PC-3 (cell line): ENCODE measurements around the gene PRKAR1B. TPM values are rescaled to one million over a fixed set of nuclear protein-coding genes. Genes with fewer than 3 reads are reported as not detected.

Experiments used
- ATAC-seq: fragments of 200-7000 bp; cut with Tn5 transposase; 2 replicates; pipeline ENCODE4 v1.9.1; 2020; ENCODE audit warnings: mild to moderate bottlenecking, moderate library complexity
- BruUV-seq: library from RNA; stranded (reverse); fragments of 400-500 nt; replicated peaks from 2 replicates; lab custom pipeline; 2021; lab: Mats Ljungman, UMichigan
- CTCF ChIA-PET: fragments of 300-600 bp; sonication (Branson Sonifier 250); formaldehyde crosslinking; loops from one replicate; lab custom pipeline; 2022; ENCODE audit warnings: antibody characterized with exemption; lab: Charles Lee
- POLR2A ChIA-PET: fragments of 300-600 bp; sonication (Branson Sonifier 250); formaldehyde crosslinking; loops from one replicate; lab custom pipeline; 2022; ENCODE audit warnings: antibody characterized with exemption; ENCODE audit not compliant: unreplicated experiment; lab: Charles Lee
- DNase-seq: peaks from one replicate; pipeline ENCODE4 v3.0.0-alpha.2; 2015
- H2AFZ ChIP-seq: fragments of 300-600 bp; sonication (generic); 2 replicates; pipeline ENCODE4 v1.6.0; 2016; ENCODE audit warnings: antibody characterized with exemption, low read length
- H3F3A ChIP-seq: fragments of 300-600 bp; sonication (generic); one replicate; pipeline ENCODE4 v1.6.0; 2017; ENCODE audit warnings: antibody characterized with exemption, low read length, control low read depth, mild to moderate bottlenecking; ENCODE audit not compliant: unreplicated experiment
- H3K27ac ChIP-seq: fragments of 300-600 bp; sonication (generic); 2 replicates; pipeline ENCODE4 v1.5.1; 2016; ENCODE audit warnings: mild to moderate bottlenecking, low read length
- H3K27me3 ChIP-seq: fragments of 300-600 bp; sonication (generic); 2 replicates; pipeline ENCODE4 v1.6.1; 2016; ENCODE audit warnings: low read length, mixed read lengths
- H3K36me3 ChIP-seq: fragments of 300-600 bp; sonication (generic); 2 replicates; pipeline ENCODE4 v1.6.1; 2016; ENCODE audit warnings: low read depth, mixed run types, low read length, mixed read lengths
- H3K4me1 ChIP-seq: fragments of 300-600 bp; sonication (generic); 2 replicates; pipeline ENCODE4 v1.5.1; 2016; ENCODE audit warnings: low read length; ENCODE audit not compliant: insufficient read depth
- H3K4me2 ChIP-seq: fragments of 300-600 bp; sonication (generic); 2 replicates; pipeline ENCODE4 v1.6.0; 2016; ENCODE audit warnings: low read length
- H3K4me3 ChIP-seq: fragments of 300-600 bp; sonication (generic); 2 replicates; pipeline ENCODE4 v1.5.1; 2016; ENCODE audit warnings: mild to moderate bottlenecking, low read length, mixed read lengths
- H3K79me2 ChIP-seq: fragments of 300-600 bp; sonication (generic); 2 replicates; pipeline ENCODE4 v1.6.1; 2017; ENCODE audit warnings: low read length, mixed read lengths
- H3K9ac ChIP-seq: fragments of 300-600 bp; sonication (generic); 2 replicates; pipeline ENCODE4 v1.6.0; 2016; ENCODE audit warnings: mild to moderate bottlenecking, low read length
- H3K9me2 ChIP-seq: fragments of 300-600 bp; sonication (generic); replicated peaks from 2 replicates; pipeline ENCODE4 v1.6.1; 2016; ENCODE audit warnings: mixed run types, low read length, mixed read lengths
- H3K9me3 ChIP-seq: fragments of 300-600 bp; sonication (generic); 2 replicates; pipeline ENCODE4 v1.6.1; 2016; ENCODE audit warnings: low read length, mixed read lengths
- H4K20me1 ChIP-seq: fragments of 300-600 bp; sonication (generic); 2 replicates; pipeline ENCODE4 v1.6.1; 2016; ENCODE audit warnings: low read length, mixed read lengths
- EZH2 ChIP-seq: fragments of 300-600 bp; sonication (generic); IDR thresholded peaks from one replicate; pipeline ENCODE4 v1.6.1; 2017; ENCODE audit warnings: antibody characterized with exemption, mild to moderate bottlenecking, low read length; ENCODE audit not compliant: unreplicated experiment
- EZH2phosphoT487 ChIP-seq: fragments of 300-600 bp; sonication (generic); IDR thresholded peaks from 2 replicates; pipeline ENCODE4 v1.6.1; 2018; ENCODE audit warnings: mild to moderate bottlenecking, antibody characterized with exemption, low read length, borderline replicate concordance
- intact Hi-C: fragments of 100-400 bp; cut with micrococcal nuclease; formaldehyde crosslinking; loops from 2 replicates; pipeline ENCODE4 v1.9.0; 2023
- total RNA-seq: library from RNA; depleted of rRNA; stranded (reverse); fragments of >200 nt; gene quantifications from 2 replicates; pipeline ENCODE4 v1.2.3, GENCODE V29; 2014
- TF ChIP-seq, protein P1 (sequence below): fragments of 300-600 bp; sonication (generic); conservative IDR thresholded peaks from 2 replicates; pipeline ENCODE4 v1.5.1; 2017; ENCODE audit warnings: antibody characterized with exemption, low read depth, mild to moderate bottlenecking, low read length

Gene PRKAR1B
- total RNA-seq, 1 experiment from 2014 or later: 15.6 TPM

DNA sequence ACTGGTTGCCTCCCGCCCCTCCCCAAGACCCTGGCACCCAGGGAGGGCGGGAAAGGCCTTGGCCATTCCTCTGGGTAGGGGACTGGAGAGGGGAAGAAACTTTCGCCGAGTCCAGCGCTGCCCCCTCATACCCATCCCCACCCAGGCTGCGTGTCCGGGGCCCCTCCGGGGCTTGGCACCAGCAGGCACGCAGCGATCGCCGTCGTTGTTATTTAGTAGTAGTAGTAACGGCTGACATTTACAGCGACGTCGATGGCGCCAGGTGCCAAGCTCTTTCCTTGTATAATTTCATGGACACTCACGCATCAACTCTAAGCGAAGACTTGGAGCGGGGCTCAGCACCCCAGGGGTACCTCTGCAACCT lies 204.1 kb downstream of the PRKAR1B start:
- ATAC-seq (no peak), DNase-seq (no peak)
- peaks cover 9% of the 10 kb centered on the region for H3K79me2 ChIP-seq
- H3K4me3 ChIP-seq: peak overlapping the region; percentile 69; the same call in 1 of the 2 replicates
- H4K20me1 ChIP-seq: no peaks in the 10 kb centered on the region
- BruUV-seq: no TSS peak
- H3K27ac ChIP-seq: no peak overlapping the region
- H3K4me2 ChIP-seq: peak overlapping the region; percentile 85
- intact Hi-C loops: loop anchor here (5.0 to 10.0 kb wide), 2 partner anchors 99 to 352 kb away; partner anchors contain the start of gene GET4
- TF ChIP-seq EZH2: no peak
- no peak for TF ChIP-seq EZH2phosphoT487
- TF ChIP-seq, protein P1, sequence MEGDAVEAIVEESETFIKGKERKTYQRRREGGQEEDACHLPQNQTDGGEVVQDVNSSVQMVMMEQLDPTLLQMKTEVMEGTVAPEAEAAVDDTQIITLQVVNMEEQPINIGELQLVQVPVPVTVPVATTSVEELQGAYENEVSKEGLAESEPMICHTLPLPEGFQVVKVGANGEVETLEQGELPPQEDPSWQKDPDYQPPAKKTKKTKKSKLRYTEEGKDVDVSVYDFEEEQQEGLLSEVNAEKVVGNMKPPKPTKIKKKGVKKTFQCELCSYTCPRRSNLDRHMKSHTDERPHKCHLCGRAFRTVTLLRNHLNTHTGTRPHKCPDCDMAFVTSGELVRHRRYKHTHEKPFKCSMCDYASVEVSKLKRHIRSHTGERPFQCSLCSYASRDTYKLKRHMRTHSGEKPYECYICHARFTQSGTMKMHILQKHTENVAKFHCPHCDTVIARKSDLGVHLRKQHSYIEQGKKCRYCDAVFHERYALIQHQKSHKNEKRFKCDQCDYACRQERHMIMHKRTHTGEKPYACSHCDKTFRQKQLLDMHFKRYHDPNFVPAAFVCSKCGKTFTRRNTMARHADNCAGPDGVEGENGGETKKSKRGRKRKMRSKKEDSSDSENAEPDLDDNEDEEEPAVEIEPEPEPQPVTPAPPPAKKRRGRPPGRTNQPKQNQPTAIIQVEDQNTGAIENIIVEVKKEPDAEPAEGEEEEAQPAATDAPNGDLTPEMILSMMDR: no peak
- no peaks in the 10 kb centered on the region for H3K9me3 ChIP-seq
- no peaks in the 10 kb centered on the region for H3K36me3 ChIP-seq
- ChIA-PET POLR2A (no interaction called here), CTCF (no interaction called here)
- H3F3A ChIP-seq: no peaks in the 10 kb centered on the region
- H3K9ac ChIP-seq: no peak overlapping the region
- no peaks in the 10 kb centered on the region for H3K9me2 ChIP-seq
- no peak overlapping the region for H2AFZ ChIP-seq
- H3K4me1 ChIP-seq: peaks cover 20% of the 10 kb centered on the region; the same call in 1 of the 2 replicates
- peaks cover 18% of the 10 kb centered on the region for H3K27me3 ChIP-seq

DNA sequence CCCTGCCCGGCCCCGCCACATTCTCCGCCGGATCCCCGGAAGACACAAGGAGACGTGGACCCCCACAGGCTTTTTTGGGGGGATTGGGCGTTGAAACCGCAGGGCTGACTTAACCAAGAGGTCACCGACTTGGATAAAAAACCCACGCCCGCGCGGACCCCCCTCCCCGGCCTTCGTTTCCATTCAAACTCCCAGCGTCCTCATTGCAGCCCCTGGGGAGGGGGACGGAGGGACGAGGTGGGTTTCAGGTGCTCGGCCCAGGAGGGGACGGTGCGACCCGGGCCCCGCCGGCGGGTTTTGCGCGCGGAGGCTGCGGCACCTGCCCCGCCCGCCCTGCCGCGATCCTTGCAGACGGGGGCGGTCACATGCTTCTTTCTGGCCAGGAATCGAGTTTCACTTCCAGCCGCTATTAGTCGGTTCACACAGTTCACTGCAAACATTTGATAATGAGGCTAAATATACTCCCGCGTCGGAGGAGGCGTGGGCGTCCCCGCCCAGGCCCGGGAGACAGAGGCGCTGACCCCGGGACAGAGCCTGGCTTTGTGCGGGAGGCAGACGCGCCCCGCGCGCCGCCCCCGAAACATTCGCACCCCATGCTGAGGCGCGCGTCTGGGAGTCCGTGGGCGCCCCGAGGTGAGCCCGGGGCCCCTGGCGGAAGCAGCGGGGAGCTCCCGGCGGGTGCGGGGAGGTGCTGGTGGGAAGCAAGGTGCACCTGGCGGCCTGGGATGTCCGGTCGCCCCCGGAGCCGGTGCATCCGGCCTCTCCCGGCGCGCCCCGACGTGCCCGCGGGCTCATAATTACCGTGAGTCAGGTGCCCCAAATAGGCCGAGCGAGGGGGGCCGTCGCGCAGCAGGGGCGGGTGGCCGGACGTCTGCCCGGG lies 204.8 kb downstream of the PRKAR1B start:
- H3K9me2 ChIP-seq: no peaks in the 10 kb centered on the region
- no peak overlapping the region for H3K27ac ChIP-seq
- peaks cover 18% of the 10 kb centered on the region for H3K27me3 ChIP-seq
- H3F3A ChIP-seq: no peaks in the 10 kb centered on the region
- peak overlapping the region; percentile 69 for H3K4me3 ChIP-seq
- TF ChIP-seq, protein P1: no peak
- TF ChIP-seq EZH2: peak; percentile 26
- H3K4me2 ChIP-seq: peak overlapping the region; percentile 85
- ChIA-PET POLR2A (no interaction called here), CTCF (interaction anchor here (0.6 kb wide), 1 partner anchor 104 kb away, joined by 3 read pairs; no protein-coding TSS in a partner anchor)
- no peaks in the 10 kb centered on the region for H3K36me3 ChIP-seq
- H3K9ac ChIP-seq: no peak overlapping the region
- no TSS peak for BruUV-seq
- DNase-seq (peak; percentile 37), ATAC-seq (no peak)
- peak overlapping the region; percentile 53 for H2AFZ ChIP-seq
- peaks cover 14% of the 10 kb centered on the region for H3K79me2 ChIP-seq
- intact Hi-C loops: loop anchor here (5.0 to 10.0 kb wide), 2 partner anchors 100 to 352 kb away; partner anchors contain the start of gene GET4
- no peaks in the 10 kb centered on the region for H3K9me3 ChIP-seq
- H3K4me1 ChIP-seq: peaks cover 20% of the 10 kb centered on the region; the same call in 1 of the 2 replicates
- no peaks in the 10 kb centered on the region for H4K20me1 ChIP-seq
